H7 (cell line): ENCODE measurements around the gene GAS6. TPM values are rescaled to one million over a fixed set of nuclear protein-coding genes. Genes with fewer than 3 reads are reported as not detected.
"Not testable (repeated sequence)": the region's sequence is repeated elsewhere in the genome, so short reads cannot be mapped to it uniquely, and the experiment has no call there.

ENCODE experiments used
- DNase-seq: peaks from one replicate; pipeline ENCODE4 v3.0.0; 2012
- H3K27me3 ChIP-seq: 2 replicates; pipeline ENCODE4 v1.6.0; 2011; ENCODE audit warnings: mild to moderate bottlenecking, low read length; ENCODE audit not compliant: control insufficient read depth, insufficient read depth
- H3K36me3 ChIP-seq: replicated peaks from 2 replicates; pipeline ENCODE4 v1.5.1; 2011; ENCODE audit warnings: low read length; ENCODE audit not compliant: control insufficient read depth, insufficient read depth
- H3K4me3 ChIP-seq: 2 replicates; pipeline ENCODE4 v1.5.1; 2011; ENCODE audit warnings: low read depth, mild to moderate bottlenecking, control low read depth, low read length, moderate library complexity; ENCODE audit not compliant: insufficient read depth
- total RNA-seq: library from RNA; depleted of rRNA; stranded (reverse); fragments of >200 nt; shearing (Covaris generic); gene quantifications from 2 replicates; pipeline ENCODE4 v1.2.3, GENCODE V29; 2014

GAS6 gene
- total RNA-seq, 1 experiment from 2014 or later: 15.1 TPM

DNA sequence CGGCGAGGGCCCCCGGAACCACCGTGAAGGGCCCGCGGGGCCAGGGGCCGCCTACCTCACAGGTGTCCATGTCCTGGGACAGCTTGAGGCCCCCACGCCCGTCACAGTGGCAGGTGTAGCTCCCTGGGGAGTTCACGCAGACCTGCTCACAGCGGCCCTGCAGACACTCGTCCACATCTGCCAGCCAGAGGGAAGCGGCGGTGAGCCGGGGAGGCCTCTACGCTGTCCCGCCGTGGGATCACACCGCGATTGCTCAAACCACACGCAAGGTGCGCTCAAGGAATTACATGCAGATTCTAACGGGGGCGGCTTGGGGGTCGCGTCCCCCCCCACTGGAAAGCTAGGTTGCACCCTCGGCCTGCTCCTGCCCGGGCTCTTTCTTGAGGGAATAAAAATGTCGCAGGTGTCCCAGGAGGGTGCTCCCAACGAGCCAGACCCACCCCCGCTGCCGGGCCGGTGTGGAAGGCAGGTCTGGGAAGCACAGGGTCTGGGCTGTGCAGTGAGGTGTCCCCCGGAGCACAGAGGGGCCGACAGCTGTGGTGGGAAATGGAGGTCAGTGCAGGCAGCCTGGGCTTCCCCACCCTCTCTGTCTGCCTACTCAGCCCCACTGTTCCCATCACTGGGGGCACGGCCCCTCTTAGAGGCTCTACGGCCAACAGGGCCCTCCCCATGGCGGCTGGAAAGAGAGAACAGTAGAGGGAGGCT, 29.2 kb downstream of the GAS6 start:
- H3K4me3 ChIP-seq: no peak overlapping the region
- no peak for DNase-seq
- H3K27me3 ChIP-seq: no peaks in the 10 kb centered on the region
- H3K36me3 ChIP-seq: no peaks in the 10 kb centered on the region

DNA sequence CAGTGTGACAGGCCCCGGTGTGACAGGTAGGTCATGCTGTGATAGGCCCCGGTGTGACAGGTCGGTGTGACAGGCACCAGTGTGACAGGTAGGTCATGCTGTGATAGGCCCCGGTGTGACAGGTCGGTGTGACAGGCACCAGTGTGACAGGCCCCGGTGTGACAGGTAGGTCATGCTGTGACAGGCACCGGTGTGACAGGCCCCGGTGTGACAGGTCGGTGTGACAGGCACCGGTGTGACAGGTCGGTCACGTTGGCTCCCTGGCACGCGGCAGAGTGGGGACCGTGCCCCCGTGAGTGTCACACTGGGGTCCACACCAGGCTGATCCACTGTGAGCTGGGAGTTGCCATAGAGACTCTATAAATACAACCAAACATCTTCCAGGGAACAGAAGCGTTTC, 29.9 kb downstream of the GAS6 start:
- DNase-seq, H3K27me3 ChIP-seq, H3K4me3 ChIP-seq, H3K36me3 ChIP-seq: not testable (repeated sequence)

DNA sequence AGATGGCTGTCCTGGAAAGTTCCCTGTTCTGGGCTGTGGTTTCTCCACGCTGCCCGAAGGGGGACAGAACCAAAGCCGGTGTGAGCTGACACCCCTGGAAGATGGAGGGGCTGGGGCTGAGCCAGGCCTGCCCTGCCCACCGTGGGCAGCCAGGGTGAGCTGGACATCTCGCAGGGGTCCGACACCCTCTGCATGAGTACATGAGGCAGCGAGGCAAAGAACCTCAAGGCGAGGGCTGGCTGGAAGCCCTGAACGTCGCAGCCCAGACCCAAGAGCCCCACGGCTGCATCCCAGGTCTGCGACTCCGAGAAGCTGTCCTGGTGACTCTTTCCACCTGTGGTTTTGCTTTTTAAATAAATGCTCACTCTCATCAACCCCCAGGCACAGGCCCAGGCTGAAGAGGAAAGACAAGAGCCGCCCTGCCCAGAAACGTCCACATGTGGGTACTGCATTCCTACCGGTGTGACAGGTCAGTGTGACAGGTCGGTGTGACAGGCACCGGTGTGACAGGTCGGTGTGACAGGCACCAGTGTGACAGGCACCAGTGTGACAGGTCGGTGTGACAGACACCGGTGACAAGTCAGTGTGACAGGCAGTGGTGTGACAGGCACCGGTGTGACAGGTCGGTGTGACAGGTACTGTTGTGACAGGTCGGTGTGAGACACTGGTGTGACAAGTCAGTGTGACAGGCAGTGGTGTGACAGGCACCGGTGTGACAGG, 30.6 kb downstream of the GAS6 start:
- H3K4me3 ChIP-seq: no peak overlapping the region
- DNase-seq: no peak
- no peaks in the 10 kb centered on the region for H3K27me3 ChIP-seq

DNA sequence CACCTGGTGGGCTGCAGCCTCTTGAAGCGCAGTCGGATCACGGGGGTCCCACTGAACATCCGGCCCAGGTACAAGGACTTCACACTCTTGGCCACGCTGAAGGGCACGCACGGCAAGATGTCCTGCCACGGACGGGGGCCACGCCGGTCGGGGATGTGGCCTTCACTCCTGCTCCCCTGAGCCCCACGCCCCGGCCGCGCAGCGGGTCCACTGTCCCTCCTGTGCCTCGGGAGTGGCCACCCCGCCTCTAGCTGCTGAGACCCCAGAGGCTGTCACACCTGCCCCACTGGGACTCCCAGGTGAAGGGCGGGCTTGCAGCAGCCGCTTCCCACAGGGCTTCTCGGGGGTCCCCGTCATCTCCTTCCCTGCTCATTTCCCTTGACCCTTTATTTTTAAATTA, 31.2 kb downstream of the GAS6 start:
- DNase-seq: no peak
- H3K27me3 ChIP-seq: no peaks in the 10 kb centered on the region

More for the DNA sequence above, 30.6 kb downstream of the GAS6 start:
- no peaks in the 10 kb centered on the region; the same call in 1 of the 2 replicates for H3K36me3 ChIP-seq

DNA sequence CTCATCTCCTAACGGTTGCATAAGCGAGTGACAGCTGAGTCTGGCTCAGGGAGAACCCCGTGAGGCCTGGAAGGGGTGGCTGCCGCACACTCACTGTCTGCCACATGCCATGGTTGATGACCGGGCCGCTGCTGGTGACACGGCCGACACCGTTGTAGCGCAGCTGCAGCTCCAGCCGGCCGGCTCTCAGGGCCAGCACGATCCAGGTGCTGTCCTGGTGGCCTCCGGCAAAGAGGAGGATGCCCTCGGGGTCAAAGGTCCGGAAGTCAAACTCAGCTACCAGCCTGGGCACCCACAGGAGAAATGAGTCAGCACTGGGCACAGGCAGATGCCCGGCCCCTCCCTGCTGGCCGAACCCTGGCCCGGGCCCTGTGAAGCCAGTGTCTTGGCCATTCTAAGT, 31.7 kb downstream of the GAS6 start:
- no peak for DNase-seq
- Histone ChIP-seq H3K27me3 (no peaks in the 10 kb centered on the region), H3K36me3 (no peaks in the 10 kb centered on the region; the same call in 1 of the 2 replicates), H3K4me3 (no peak overlapping the region)

More for the DNA sequence above, 31.2 kb downstream of the GAS6 start:
- no peaks in the 10 kb centered on the region; the same call in 1 of the 2 replicates for H3K36me3 ChIP-seq
- no peak overlapping the region for H3K4me3 ChIP-seq

DNA sequence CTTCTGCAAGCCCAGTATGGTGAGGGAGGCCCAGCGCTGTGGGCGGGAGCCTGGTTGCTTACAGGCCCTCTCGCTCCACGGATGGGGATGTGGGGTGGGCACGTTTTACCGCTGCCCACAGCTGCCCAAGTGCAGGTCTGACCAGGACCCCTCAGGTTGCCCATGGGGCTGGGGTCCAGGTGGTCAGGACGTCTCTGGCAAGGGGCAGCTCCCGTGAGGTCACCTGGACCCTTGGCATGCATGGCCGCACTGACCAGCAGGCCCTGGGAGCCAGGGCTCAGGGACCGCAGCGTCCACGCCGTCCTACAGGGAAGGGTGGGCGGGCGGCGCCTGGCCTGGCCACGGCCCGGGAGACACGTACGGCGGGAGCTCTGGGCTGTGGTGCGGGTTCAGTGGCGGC, 32.8 kb downstream of the GAS6 start:
- Histone ChIP-seq H3K4me3 (no peak overlapping the region), H3K27me3 (no peaks in the 10 kb centered on the region)

DNA sequence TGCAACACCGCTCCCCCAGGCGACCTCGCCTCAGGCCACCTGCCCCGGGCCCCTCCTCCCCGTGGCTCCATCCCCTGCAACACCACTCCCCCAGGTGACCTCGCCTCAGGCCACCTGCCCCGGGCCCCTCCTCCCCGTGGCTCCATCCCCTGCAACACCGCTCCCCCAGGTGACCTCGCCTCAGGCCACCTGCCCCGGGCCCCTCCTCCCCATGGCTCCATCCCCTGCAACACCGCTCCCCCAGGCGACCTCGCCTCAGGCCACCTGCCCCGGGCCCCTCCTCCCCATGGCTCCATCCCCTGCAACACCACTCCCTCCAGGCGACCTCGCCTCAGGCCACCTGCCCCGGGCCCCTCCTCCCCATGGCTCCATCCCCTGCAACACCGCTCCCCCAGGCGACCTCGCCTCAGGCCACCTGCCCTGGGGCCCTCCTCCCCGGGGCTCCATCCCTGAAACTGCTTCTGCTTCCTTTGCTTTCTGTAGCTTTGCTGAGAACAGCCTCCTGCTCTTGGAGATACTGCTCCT, 33.4 kb downstream of the GAS6 start:
- DNase-seq: not testable (repeated sequence)

More for the DNA sequence above, 32.8 kb downstream of the GAS6 start:
- no peak for DNase-seq
- no peaks in the 10 kb centered on the region; the same call in 1 of the 2 replicates for H3K36me3 ChIP-seq

DNA sequence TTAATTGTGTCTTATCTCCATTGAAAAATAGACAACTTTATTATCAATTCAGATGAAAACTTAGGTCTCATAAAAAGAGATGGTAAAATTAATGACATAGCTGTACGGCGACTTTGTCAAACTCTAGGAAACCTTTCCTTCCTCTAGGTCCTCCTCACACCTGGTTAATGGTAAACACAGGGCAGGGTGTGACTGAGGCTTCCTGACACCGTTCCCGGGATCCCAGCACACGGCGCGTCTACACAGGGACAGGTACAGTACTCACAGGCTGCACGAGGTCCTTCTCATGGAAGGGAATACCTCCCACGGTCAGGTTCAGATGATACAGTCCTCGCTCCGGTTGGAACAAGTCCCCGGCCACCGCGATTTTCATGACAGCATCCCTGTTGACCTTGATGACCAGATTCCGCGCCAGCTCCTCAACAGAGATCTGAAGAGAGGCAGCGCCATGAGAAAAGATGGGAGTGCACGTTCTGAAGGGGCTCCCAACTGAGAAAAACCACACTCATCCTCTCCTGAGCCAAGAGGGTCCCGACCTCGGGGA, 35.5 kb downstream of the GAS6 start:
- H3K4me3 ChIP-seq: no peak overlapping the region
- no peaks in the 10 kb centered on the region for H3K27me3 ChIP-seq
- no peaks in the 10 kb centered on the region; the same call in 1 of the 2 replicates for H3K36me3 ChIP-seq
- no peak for DNase-seq

More for the DNA sequence above, 33.4 kb downstream of the GAS6 start:
- H3K36me3 ChIP-seq, H3K27me3 ChIP-seq, H3K4me3 ChIP-seq: not testable (repeated sequence)

DNA sequence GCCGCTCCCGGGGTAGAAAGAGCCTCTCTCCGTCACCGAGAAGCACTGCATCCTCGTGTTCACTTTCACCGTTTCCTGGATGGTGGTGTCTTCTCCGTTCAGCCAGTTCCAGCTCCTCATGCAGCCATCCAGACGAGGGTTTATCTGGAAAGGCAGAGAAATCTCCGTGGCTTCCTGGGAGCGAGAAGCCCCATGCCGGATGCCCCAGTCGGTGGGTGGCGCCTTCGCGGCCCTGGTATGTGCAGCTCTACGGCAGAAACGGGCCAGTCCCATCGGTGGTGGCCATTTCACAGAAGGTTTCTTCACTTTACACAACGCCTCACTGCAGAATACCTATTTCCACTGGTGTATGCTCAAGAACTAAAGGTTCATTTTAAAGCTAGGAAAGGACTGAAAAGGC, 36.9 kb downstream of the GAS6 start:
- Histone ChIP-seq H3K27me3 (no peaks in the 10 kb centered on the region), H3K4me3 (no peak overlapping the region), H3K36me3 (no peaks in the 10 kb centered on the region; the same call in 1 of the 2 replicates)
- no peak for DNase-seq

DNA sequence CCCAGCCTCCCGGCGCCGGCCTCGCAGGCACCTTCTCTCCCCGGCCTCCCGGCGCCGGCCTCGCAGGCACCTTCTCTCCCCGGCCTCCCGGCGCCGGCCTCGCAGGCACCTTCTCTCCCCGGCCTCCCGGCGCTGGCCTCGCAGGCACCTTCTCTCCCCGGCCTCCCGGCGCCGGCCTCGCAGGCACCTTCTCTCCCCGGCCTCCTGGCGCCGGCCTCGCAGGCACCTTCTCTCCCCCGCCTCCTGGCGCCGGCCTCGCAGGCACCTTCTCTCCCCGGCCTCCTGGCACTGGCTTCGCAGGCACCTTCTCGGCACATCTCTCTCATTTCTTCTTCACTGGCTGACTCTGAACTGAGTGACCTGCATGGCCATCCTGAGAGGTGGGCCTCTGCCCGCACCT, 37.4 kb downstream of the GAS6 start:
- not testable (repeated sequence) for H3K4me3 ChIP-seq, H3K36me3 ChIP-seq, DNase-seq, H3K27me3 ChIP-seq

DNA sequence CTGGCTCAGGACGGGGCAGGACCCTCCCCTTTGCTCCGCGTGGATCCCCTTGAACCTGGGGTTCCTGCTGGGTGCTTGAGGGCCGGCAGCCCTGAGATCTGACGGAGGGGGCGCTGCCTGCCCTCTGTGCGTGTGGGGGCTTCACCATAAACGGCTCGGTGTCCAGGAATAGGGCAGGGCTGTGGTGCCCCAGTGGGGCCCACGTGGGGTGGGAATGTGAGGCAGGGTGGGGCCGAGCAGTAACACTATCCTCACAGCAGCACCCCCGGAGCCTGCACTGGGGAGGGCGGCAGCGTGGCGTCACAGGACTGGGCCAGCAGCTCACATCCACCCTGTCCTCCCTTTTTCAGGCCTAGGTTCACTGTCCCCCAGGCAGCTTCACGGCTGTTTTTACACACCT, 38.0 kb downstream of the GAS6 start:
- Histone ChIP-seq H3K27me3 (no peaks in the 10 kb centered on the region), H3K4me3 (no peak overlapping the region), H3K36me3 (no peaks in the 10 kb centered on the region; the same call in 1 of the 2 replicates)
- DNase-seq: no peak

DNA sequence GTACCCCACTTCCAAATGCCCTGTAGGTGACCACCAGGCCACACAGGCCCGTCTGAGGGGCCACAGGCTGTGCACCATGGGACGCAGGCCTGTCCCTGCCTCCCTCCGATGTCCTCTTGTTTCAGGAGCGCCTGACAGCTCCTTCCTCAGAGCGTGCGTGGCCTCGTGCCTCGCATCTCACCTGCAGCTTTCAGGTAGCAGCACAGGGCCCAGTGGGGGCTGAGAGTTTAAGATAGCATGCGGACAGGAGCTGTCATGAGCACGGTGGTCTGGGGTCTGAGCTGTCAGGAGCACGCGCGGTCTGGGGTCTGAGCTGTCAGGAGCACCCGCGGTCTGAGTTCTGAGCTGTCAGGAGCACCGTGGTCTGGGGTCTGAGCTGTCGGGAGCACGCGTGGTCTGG, 40.1 kb downstream of the GAS6 start:
- H3K4me3 ChIP-seq: no peak overlapping the region
- H3K36me3 ChIP-seq: no peaks in the 10 kb centered on the region
- no peak for DNase-seq
- H3K27me3 ChIP-seq: no peaks in the 10 kb centered on the region

DNA sequence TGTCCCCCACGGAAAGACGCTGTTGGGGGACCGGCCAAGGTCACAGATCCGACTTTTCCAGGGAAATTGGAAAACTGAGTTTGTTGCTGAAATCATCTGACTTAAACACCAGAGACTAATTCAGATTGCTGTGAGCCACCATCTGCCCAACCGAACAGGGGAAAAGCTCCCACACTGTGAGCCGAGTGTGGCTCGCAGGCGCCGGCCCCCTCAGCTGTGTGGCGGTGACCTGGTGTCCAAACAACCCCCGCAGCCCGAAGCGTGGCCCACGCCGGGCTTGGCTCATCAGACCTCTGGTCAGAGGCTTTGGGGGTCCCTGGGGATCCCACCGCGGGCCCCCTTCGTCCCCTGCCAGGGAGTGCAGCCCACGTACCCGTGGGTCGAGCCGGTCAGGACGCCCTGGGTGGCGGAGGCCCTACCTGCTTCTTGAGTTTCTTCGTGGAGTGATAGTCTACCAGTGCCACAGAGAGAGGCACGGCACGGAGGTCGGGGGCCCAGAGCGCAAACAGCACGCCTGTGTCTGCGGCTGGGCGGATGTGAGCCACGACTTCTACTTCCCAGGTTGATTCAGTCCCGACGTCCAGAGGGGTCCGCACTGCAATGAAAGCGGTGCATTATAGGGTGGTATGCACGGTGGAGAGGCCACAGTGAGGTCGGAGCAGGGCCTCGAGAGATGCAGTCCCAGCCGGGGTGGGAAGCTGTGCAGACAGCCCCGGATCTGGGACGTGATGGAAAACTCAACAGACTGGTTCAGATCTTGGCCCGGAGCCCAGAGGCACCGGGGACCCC, 40.7 kb downstream of the GAS6 start:
- Histone ChIP-seq H3K36me3 (no peaks in the 10 kb centered on the region), H3K27me3 (no peaks in the 10 kb centered on the region), H3K4me3 (no peak overlapping the region)
- DNase-seq: no peak

DNA sequence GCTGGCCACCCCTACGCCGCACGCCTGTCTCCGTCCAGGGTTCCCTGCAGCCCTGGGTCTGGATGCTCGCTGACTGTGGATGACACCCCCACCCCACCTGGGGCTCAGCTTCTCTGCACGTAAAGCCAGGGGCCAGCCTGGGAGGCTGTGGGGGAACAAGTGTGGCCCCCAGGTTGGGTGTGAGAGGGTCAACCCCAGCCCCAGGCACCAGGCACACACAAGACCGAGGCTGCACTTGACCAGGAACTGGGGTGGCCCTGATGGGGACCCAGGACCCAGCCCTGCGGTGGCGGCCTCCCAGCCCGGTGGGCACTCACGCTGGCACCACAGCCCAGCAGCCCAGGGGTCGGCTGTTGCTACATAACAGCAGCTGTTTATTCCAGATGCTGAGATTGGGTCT, 41.6 kb downstream of the GAS6 start:
- no peak for DNase-seq
- no peak overlapping the region for H3K4me3 ChIP-seq
- no peaks in the 10 kb centered on the region for H3K36me3 ChIP-seq
- no peaks in the 10 kb centered on the region for H3K27me3 ChIP-seq
